Measurements from ENCODE around the gene AFF3.

AFF3 gene

GRCh38 chr2:99974682-99975375 is 167.6 kb downstream of the AFF3 start:
- TF ChIP-seq, protein P1, sequence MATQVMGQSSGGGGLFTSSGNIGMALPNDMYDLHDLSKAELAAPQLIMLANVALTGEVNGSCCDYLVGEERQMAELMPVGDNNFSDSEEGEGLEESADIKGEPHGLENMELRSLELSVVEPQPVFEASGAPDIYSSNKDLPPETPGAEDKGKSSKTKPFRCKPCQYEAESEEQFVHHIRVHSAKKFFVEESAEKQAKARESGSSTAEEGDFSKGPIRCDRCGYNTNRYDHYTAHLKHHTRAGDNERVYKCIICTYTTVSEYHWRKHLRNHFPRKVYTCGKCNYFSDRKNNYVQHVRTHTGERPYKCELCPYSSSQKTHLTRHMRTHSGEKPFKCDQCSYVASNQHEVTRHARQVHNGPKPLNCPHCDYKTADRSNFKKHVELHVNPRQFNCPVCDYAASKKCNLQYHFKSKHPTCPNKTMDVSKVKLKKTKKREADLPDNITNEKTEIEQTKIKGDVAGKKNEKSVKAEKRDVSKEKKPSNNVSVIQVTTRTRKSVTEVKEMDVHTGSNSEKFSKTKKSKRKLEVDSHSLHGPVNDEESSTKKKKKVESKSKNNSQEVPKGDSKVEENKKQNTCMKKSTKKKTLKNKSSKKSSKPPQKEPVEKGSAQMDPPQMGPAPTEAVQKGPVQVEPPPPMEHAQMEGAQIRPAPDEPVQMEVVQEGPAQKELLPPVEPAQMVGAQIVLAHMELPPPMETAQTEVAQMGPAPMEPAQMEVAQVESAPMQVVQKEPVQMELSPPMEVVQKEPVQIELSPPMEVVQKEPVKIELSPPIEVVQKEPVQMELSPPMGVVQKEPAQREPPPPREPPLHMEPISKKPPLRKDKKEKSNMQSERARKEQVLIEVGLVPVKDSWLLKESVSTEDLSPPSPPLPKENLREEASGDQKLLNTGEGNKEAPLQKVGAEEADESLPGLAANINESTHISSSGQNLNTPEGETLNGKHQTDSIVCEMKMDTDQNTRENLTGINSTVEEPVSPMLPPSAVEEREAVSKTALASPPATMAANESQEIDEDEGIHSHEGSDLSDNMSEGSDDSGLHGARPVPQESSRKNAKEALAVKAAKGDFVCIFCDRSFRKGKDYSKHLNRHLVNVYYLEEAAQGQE (IDR thresholded peaks at IDR 0.05; ENCODE audit: insufficient read depth in 1 of 2, low read depth in 2 of 2, low read length in 2 of 2) = no peak
- TF ChIP-seq FOXP2 (optimal IDR thresholded peaks at IDR 0.05; ENCODE audit: borderline replicate concordance, extremely low read depth, extremely low read length, insufficient read depth) = no peak
- no peak for TF ChIP-seq SIN3A (IDR thresholded peaks at IDR 0.05; ENCODE audit: borderline replicate concordance, insufficient read depth, low read length)
- TF ChIP-seq TAF1 (IDR thresholded peaks at IDR 0.05; ENCODE audit: borderline replicate concordance, insufficient read depth, low read length) = no peak

DNA sequence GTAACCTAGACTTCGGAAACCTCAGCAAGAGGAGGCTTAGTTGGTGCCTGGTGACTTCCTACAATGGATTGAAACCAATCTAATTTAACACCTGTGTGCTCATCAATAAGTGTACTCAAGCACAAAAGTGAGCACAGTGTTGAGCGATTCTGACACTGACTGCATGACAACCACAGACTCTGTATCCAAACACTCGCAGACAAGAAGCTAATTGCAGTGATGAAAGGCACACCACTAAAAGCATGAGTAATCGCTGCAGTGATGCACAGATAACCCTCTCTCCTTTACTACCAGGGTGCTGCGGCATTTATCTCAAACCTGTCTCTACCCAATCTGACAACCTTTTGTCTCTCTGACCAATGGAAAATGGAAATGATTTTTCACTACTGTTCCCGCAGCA is 168.1 kb downstream of the AFF3 start:
- no peak for TF ChIP-seq FOXP2 (optimal IDR thresholded peaks at IDR 0.05; ENCODE audit: borderline replicate concordance, extremely low read depth, extremely low read length, insufficient read depth)
- TF ChIP-seq, protein P1 (IDR thresholded peaks at IDR 0.05; ENCODE audit: insufficient read depth in 1 of 2, low read depth in 2 of 2, low read length in 2 of 2) = no peak
- no peak for TF ChIP-seq TAF1 (IDR thresholded peaks at IDR 0.05; ENCODE audit: borderline replicate concordance, insufficient read depth, low read length)
- TF ChIP-seq SIN3A (IDR thresholded peaks at IDR 0.05; ENCODE audit: borderline replicate concordance, insufficient read depth, low read length) = no peak
- no peak for TF ChIP-seq POLR2AphosphoS5 (IDR thresholded peaks at IDR 0.05; ENCODE audit: low read depth, low read length)

GRCh38 chr2:99971326-99971900 is 171.0 kb downstream of the AFF3 start:
- TF ChIP-seq POLR2AphosphoS5 (IDR thresholded peaks at IDR 0.05; ENCODE audit: low read depth, low read length) = no peak

- no peak for TF ChIP-seq POLR2AphosphoS5 (IDR thresholded peaks at IDR 0.05; ENCODE audit: low read depth, low read length)
These were observed 172.0 kb downstream of the AFF3 start for GRCh38 chr2:99970292-99970868.

GRCh38 chr2:99961196-99961913 is 181.0 kb downstream of the AFF3 start:
- TF ChIP-seq TAF1 (IDR thresholded peaks at IDR 0.05; ENCODE audit: borderline replicate concordance, insufficient read depth, low read length) = no peak
- TF ChIP-seq, protein P1 (IDR thresholded peaks at IDR 0.05; ENCODE audit: insufficient read depth in 1 of 2, low read depth in 2 of 2, low read length in 2 of 2) = no peak
- TF ChIP-seq FOXP2 (optimal IDR thresholded peaks at IDR 0.05; ENCODE audit: borderline replicate concordance, extremely low read depth, extremely low read length, insufficient read depth) = no peak
- no peak for TF ChIP-seq SIN3A (IDR thresholded peaks at IDR 0.05; ENCODE audit: borderline replicate concordance, insufficient read depth, low read length)
- no peak for TF ChIP-seq POLR2AphosphoS5 (IDR thresholded peaks at IDR 0.05; ENCODE audit: low read depth, low read length)

GRCh38 chr2:99960790-99961189 is 181.6 kb downstream of the AFF3 start:
- TF ChIP-seq POLR2AphosphoS5 (IDR thresholded peaks at IDR 0.05; ENCODE audit: low read depth, low read length) (no peak), SIN3A (IDR thresholded peaks at IDR 0.05; ENCODE audit: borderline replicate concordance, insufficient read depth, low read length) (no peak), FOXP2 (optimal IDR thresholded peaks at IDR 0.05; ENCODE audit: borderline replicate concordance, extremely low read depth, extremely low read length, insufficient read depth) (no peak), TAF1 (IDR thresholded peaks at IDR 0.05; ENCODE audit: borderline replicate concordance, insufficient read depth, low read length) (no peak)
- TF ChIP-seq, protein P1 (IDR thresholded peaks at IDR 0.05; ENCODE audit: insufficient read depth in 1 of 2, low read depth in 2 of 2, low read length in 2 of 2) = no peak

Measured in PFSK-1 (cell line).